ENCODE measurements around the gene DAO.

The DAO gene

GRCh38 chr12:108907839-108908351 is 28.0 kb downstream of the DAO start:
- TF ChIP-seq CTCF (conservative IDR thresholded peaks at IDR 0.05; ENCODE audit: low read length) = no peak
- peak; percentile 28 for DNase-seq (ENCODE audit: low read depth)
- no peak overlapping the region for H3K4me3 ChIP-seq (ENCODE audit: low read length)

- no peak overlapping the region for H3K4me3 ChIP-seq (ENCODE audit: low read length)
- no peak for DNase-seq (ENCODE audit: low read depth)
- no peak for TF ChIP-seq CTCF (conservative IDR thresholded peaks at IDR 0.05; ENCODE audit: low read length)
Measured at GRCh38 chr12:108910336-108910735, 30.4 kb downstream of the DAO start.

- no peak overlapping the region for H3K4me3 ChIP-seq (ENCODE audit: low read length)
- no peak for TF ChIP-seq CTCF (conservative IDR thresholded peaks at IDR 0.05; ENCODE audit: low read length)
Measured at GRCh38 chr12:108911915-108912314, 32.0 kb downstream of the DAO start.

GRCh38 chr12:108912361-108912760 is 32.5 kb downstream of the DAO start:
- DNase-seq (ENCODE audit: low read depth) = no peak
- H3K4me3 ChIP-seq (ENCODE audit: low read length) = no peak overlapping the region
- TF ChIP-seq CTCF (conservative IDR thresholded peaks at IDR 0.05; ENCODE audit: low read length) = no peak

More at GRCh38 chr12:108911915-108912314, 32.0 kb downstream of the DAO start:
- DNase-seq (ENCODE audit: low read depth) = no peak

GRCh38 chr12:108914121-108914531 is 34.2 kb downstream of the DAO start:
- peak; percentile 64 for DNase-seq (ENCODE audit: low read depth)
- no peak for TF ChIP-seq CTCF (conservative IDR thresholded peaks at IDR 0.05; ENCODE audit: low read length)
- no peak overlapping the region for H3K4me3 ChIP-seq (ENCODE audit: low read length)

GRCh38 chr12:108915632-108916133 is 35.8 kb downstream of the DAO start:
- no peak for DNase-seq (ENCODE audit: low read depth)
- no peak overlapping the region for H3K4me3 ChIP-seq (ENCODE audit: low read length)
- TF ChIP-seq CTCF (conservative IDR thresholded peaks at IDR 0.05; ENCODE audit: low read length) = no peak

GRCh38 chr12:108916336-108916735 is 36.4 kb downstream of the DAO start:
- no peak for TF ChIP-seq CTCF (conservative IDR thresholded peaks at IDR 0.05; ENCODE audit: low read length)
- no peak for DNase-seq (ENCODE audit: low read depth)
- no peak overlapping the region for H3K4me3 ChIP-seq (ENCODE audit: low read length)
